Suprapubic skin (tissue), 4 donors: ENCODE data around the gene YLPM1.

Experiments used
- CTCF ChIP-seq, 2 donors: fragments of 200-600 bp in 1 of 2; fragments of 450-650 bp in 1 of 2; sonication (generic) in 1 of 2; IDR thresholded peaks; one replicate each; pipeline ENCODE4 v1.5.1; 2016 to 2019; ENCODE audit warnings: antibody characterized with exemption in 2 of 2, mild to moderate bottlenecking in 1 of 2, moderate library complexity in 1 of 2
- EP300 ChIP-seq: sonication (generic); formaldehyde crosslinking; IDR thresholded peaks from one replicate; pipeline ENCODE4 v1.6.1; 2017; ENCODE audit warnings: antibody characterized with exemption
- POLR2A ChIP-seq, 2 donors: fragments of 450-650 bp; IDR thresholded peaks; one replicate each; pipeline ENCODE4 v1.6.1; 2017; ENCODE audit warnings: antibody characterized with exemption in 2 of 2, mild to moderate bottlenecking in 2 of 2, moderate library complexity in 2 of 2
- POLR2AphosphoS5 ChIP-seq, 3 donors: sonication (generic); formaldehyde crosslinking; IDR thresholded peaks; one replicate each; pipeline ENCODE4 v1.6.1; 2017; ENCODE audit warnings: antibody characterized with exemption in 3 of 3

GRCh38 chr14:74861734-74862090 lies 98.6 kb downstream of the YLPM1 start:
- TF ChIP-seq CTCF (IDR thresholded peaks at IDR 0.05) (no peak), POLR2A (IDR thresholded peaks at IDR 0.05) (no peak), EP300 (no peak), POLR2AphosphoS5 (IDR thresholded peaks at IDR 0.05) (no peak)
